Thyroid gland (tissue), 4 donors: ENCODE measurements around the gene ENSA. TPM values are rescaled to one million over a fixed set of nuclear protein-coding genes. Genes with fewer than 3 reads are reported as not detected.
A peak's percentile ranks its signal among the peaks of the same experiment; 100 is the strongest.
"Not testable (repeated sequence)": the region's sequence is repeated elsewhere in the genome, so short reads cannot be mapped to it uniquely, and the experiment has no call there.

Experiments
- DNase-seq, 2 donors: peaks; one replicate each; pipeline ENCODE4 v3.0.0-alpha.2; 2019
- H3K27ac ChIP-seq, 3 donors: fragments of 200-600 bp; sonication (generic); 1 replicate in 2 of 3; 2 replicates in 1 of 3; pipeline ENCODE4 v1.5.1; 2016 to 2019; ENCODE audit warnings: mild to moderate bottlenecking in 1 of 3, moderate library complexity in 1 of 3
- H3K27me3 ChIP-seq: fragments of 200-600 bp; sonication (generic); one replicate; pipeline ENCODE4 v1.5.1; 2019
- H3K36me3 ChIP-seq, 2 donors: fragments of 200-600 bp; sonication (generic); one replicate each; pipeline ENCODE4 v1.5.1; 2016 to 2019
- H3K4me1 ChIP-seq, 2 donors: fragments of 200-600 bp; sonication (generic); one replicate each; pipeline ENCODE4 v1.5.1; 2017 to 2019
- H3K4me3 ChIP-seq, 3 donors: fragments of 200-600 bp; sonication (generic); replicated peaks in 1 of 3; 1 replicate in 2 of 3; 2 replicates in 1 of 3; pipeline ENCODE4 v1.5.1; 2016; ENCODE audit warnings: mild to moderate bottlenecking in 1 of 3
- H3K9me3 ChIP-seq: fragments of 200-600 bp; sonication (generic); one replicate; pipeline ENCODE4 v1.5.1; 2017
- POLR2A ChIP-seq, 2 donors: fragments of 450-650 bp; IDR thresholded peaks; one replicate each; pipeline ENCODE4 v1.6.1; 2017; ENCODE audit warnings: antibody characterized with exemption in 2 of 2, mild to moderate bottlenecking in 2 of 2, moderate library complexity in 1 of 2
- WGBS, 2 donors: methylation state at CpG; one replicate each; pipeline ENCODE4 v1.1.5; 2017; 5-methylcytosine and 5-hydroxymethylcytosine counted together
- intact Hi-C: fragments of 100-400 bp; cut with DNase I; formaldehyde crosslinking; loops from one replicate; pipeline ENCODE4 v1.15.1; 2023
- total RNA-seq, 4 donors: library from RNA; depleted of rRNA; stranded (reverse); fragments of >200 nt; gene quantifications; one replicate each; pipeline ENCODE4 v1.2.3, GENCODE V29; 2016
- TF ChIP-seq, protein P1 (sequence below), 6 experiments: fragments of 200-600 bp in 3 of 6; fragments of 450-650 bp in 3 of 6; sonication (generic) in 3 of 6; IDR thresholded peaks; one replicate each; pipeline ENCODE4 v1.5.1; 2016 to 2019; ENCODE audit warnings: antibody characterized with exemption in 6 of 6, mild to moderate bottlenecking in 2 of 6, inconsistent platforms in 1 of 6, moderate library complexity in 1 of 6

The ENSA gene
- total RNA-seq, 4 donors from 2014 or later, result 183 to 292 (median 218) TPM

DNA sequence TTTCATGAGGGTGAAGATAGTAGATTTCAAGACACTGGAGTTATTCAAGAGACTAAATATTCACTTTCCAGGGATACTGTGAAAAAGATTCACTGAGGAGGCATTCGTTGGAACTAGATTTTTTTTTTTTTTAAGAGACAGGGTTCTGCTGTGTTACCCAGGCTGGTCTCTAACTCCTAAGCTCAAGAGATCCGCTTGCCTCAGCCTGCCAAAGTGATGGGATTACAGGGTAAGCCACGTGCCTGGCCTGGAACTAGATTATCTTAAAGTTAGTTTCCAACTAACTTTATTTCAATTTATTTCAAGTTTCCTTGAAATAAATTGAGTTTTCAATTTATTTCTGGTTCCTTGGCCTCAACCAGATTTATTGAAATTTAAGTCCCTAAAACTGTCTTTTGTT is 25.7 kb downstream of the ENSA start:
- TF ChIP-seq POLR2A (IDR thresholded peaks at IDR 0.05), result no peak
- TF ChIP-seq, protein P1, sequence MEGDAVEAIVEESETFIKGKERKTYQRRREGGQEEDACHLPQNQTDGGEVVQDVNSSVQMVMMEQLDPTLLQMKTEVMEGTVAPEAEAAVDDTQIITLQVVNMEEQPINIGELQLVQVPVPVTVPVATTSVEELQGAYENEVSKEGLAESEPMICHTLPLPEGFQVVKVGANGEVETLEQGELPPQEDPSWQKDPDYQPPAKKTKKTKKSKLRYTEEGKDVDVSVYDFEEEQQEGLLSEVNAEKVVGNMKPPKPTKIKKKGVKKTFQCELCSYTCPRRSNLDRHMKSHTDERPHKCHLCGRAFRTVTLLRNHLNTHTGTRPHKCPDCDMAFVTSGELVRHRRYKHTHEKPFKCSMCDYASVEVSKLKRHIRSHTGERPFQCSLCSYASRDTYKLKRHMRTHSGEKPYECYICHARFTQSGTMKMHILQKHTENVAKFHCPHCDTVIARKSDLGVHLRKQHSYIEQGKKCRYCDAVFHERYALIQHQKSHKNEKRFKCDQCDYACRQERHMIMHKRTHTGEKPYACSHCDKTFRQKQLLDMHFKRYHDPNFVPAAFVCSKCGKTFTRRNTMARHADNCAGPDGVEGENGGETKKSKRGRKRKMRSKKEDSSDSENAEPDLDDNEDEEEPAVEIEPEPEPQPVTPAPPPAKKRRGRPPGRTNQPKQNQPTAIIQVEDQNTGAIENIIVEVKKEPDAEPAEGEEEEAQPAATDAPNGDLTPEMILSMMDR (IDR thresholded peaks at IDR 0.05), result no peak
- Histone ChIP-seq H3K27ac (peak overlapping the region in 1 of 3 donors; percentile 74), H3K36me3 (peaks cover 7 to 10% of the 10 kb centered on the region in 2 donors), H3K9me3 (no peaks in the 10 kb centered on the region), H3K4me1 (peaks cover 0 to 13% of the 10 kb centered on the region in 2 donors), H3K4me3 (no peak overlapping the region), H3K27me3 (no peaks in the 10 kb centered on the region)
- intact Hi-C loops, result no loop called here
- no peak for DNase-seq
- WGBS, 2 donors, result 79 to 91% methylated on average over 3 of the region's 3 CpGs

DNA sequence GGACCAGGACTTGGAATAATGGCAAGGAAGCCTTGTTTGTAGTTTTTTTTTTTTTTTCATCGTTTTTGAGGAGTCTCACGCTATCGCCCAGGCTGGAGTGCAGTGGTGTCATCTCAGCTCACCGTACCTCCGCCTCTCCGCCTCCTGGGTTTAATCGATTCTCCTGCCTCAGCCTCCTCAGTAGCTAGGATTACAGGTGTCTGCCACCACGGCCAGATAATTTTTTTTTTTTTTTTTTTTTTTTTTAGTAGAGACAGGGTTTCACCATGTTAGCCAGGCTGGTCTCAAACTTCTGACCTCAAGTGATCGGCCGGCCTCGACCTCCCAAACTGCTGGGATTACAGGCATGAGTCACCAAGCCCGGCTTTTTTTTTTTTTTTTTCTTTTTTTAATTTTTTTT is 27.0 kb downstream of the ENSA start:
- H3K4me1 ChIP-seq, result peaks cover 0 to 13% of the 10 kb centered on the region in 2 donors
- DNase-seq, H3K36me3 ChIP-seq, H3K27me3 ChIP-seq, H3K4me3 ChIP-seq, intact Hi-C loops, H3K27ac ChIP-seq, H3K9me3 ChIP-seq: not testable (repeated sequence)
- 96 to 97% methylated on average over 12 of the region's 12 CpGs for WGBS, 2 donors

DNA sequence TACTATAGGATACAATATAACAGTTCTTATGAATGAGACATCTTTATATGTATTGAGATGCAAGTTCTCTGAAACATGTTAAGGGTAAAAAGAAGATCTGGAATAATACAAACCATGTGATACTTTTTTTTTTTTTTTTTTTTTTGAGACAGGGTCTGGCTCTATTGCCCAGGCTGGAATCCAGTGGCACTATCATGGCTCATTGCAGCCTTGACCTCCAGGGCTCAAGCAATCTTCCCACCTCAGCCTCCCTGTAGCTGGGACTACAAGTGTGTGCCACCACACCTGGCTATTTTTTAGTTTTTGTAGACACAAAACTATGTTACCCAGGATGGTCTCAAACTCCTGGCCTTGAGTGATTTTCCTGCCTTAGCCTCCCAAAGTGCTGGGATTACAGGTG is 27.9 kb downstream of the ENSA start:
- Histone ChIP-seq H3K4me3 (no peak overlapping the region), H3K9me3 (no peaks in the 10 kb centered on the region), H3K27ac (no peak overlapping the region), H3K36me3 (peaks cover 7 to 10% of the 10 kb centered on the region in 2 donors), H3K27me3 (no peaks in the 10 kb centered on the region), H3K4me1 (peaks cover 0 to 13% of the 10 kb centered on the region in 2 donors)
- no peak for DNase-seq
- intact Hi-C loops, result no loop called here
- TF ChIP-seq, protein P1 (IDR thresholded peaks at IDR 0.05), result no peak
- no peak for TF ChIP-seq POLR2A (IDR thresholded peaks at IDR 0.05)

DNA sequence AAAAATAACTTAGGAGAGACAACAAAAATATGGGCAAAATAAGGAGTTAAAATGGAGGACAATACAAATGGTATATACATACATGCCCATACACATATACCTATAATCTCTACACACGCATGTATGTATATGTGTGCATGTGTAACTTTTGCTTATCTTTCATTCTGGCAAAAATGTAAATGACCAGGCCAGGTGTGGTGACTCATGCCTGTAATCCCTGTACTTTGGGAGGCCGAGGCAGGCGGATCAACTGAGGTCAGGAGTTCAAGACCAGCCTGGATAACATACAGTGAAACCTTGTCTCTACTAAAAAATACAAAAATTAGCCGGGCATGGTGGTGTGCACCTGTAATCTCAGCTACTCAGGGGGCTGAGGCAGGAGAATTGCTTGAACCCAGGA is 31.1 kb downstream of the ENSA start:
- H3K36me3 ChIP-seq, DNase-seq, intact Hi-C loops, H3K27ac ChIP-seq, H3K4me3 ChIP-seq, H3K27me3 ChIP-seq, H3K9me3 ChIP-seq, H3K4me1 ChIP-seq: not testable (repeated sequence)
- WGBS, 2 donors, result 87 to 96% methylated on average over 4 of the region's 4 CpGs

DNA sequence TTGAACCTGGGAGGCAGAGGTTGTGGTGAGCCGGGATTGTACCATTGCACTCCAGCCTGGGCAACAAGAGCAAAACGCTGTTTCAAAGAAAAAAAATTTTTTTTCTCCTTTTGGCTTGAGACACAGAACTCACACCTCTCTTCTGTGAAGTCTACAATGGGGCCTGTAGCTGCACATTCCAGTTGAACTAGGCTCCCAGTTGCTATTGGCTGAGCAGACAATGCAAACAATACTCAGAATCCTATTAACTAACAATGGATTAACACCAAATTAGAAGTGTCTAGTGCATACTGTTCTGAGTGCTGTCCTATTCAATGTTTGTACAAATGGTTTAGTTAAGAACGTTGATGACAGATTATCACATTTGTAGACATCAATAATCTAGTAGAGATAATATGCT is 32.4 kb downstream of the ENSA start:
- TF ChIP-seq, protein P1 (IDR thresholded peaks at IDR 0.05), result no peak
- no peak for TF ChIP-seq POLR2A (IDR thresholded peaks at IDR 0.05)
- H3K4me1 ChIP-seq, result no peaks in the 10 kb centered on the region
- peaks cover 7 to 10% of the 10 kb centered on the region in 2 donors for H3K36me3 ChIP-seq
- WGBS, 2 donors, result 74 to 77% methylated on average over 3 of the region's 3 CpGs
- no peak for DNase-seq
- no peaks in the 10 kb centered on the region for H3K9me3 ChIP-seq
- no peak overlapping the region for H3K27ac ChIP-seq
- intact Hi-C loops, result no loop called here
- H3K27me3 ChIP-seq, result no peaks in the 10 kb centered on the region
- no peak overlapping the region for H3K4me3 ChIP-seq

DNA sequence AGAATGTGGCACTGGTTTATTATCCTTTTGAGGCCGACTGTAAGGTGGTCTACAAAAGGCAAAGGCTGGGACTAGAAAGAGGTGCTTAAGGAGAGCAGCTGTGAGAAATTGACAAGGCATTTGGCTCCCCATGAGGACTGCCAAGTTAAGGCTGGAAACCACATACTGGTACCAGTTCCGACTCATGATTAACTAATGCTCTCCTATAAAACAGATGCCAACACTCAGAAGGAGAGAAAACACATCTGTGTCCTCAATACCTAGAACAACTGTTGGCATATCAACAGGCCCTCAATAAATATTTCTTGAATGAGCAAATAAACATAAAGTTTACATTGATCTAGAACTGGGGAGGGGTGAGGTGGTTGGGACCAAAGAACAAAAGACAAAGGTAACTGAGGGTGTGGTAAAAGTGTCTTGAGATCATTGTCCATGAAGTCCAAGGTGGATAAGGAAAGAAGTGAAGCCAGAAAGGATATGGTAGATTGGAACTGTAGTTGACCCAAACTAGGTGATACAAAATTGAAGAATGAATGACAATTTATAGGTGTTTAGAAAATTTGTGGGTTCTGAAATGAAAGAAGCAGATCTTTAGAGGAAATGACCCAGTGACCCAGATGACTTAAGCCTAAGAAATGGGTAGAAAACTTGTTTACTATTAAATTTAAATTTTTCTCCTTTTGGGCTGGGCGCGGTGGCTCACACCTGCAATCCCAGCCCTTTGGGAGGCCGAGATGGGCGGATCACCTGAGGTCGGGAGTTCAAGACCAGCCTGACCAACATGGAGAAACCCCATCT is 33.1 kb downstream of the ENSA start:
- DNase-seq, result no peak
- WGBS, 2 donors, result 94 to 95% methylated on average over 7 of the region's 7 CpGs
- Histone ChIP-seq H3K4me1 (no peaks in the 10 kb centered on the region), H3K9me3 (no peaks in the 10 kb centered on the region), H3K27ac (no peak overlapping the region), H3K36me3 (peaks cover 7 to 10% of the 10 kb centered on the region in 2 donors), H3K27me3 (no peaks in the 10 kb centered on the region), H3K4me3 (no peak overlapping the region)
- intact Hi-C loops, result no loop called here
- TF ChIP-seq POLR2A (IDR thresholded peaks at IDR 0.05), result no peak
